Progenitor cell of endocrine pancreas (in vitro differentiated cells): ENCODE results near the gene GPR176. TPM values are rescaled to one million over a fixed set of nuclear protein-coding genes. Genes with fewer than 3 reads are reported as not detected.
A peak's percentile ranks its signal among the peaks of the same experiment; 100 is the strongest.

Experiments used
- DNase-seq: peaks from one replicate; pipeline ENCODE4 v3.0.0; 2021; ENCODE audit warnings: low spot score; ENCODE audit not compliant: unreplicated experiment
- H3K27ac Mint-ChIP-seq: 2 replicates; pipeline ENCODE4 v1.8.0; 2021; ENCODE audit warnings: mild to moderate bottlenecking, moderate library complexity, mixed read lengths
- H3K27me3 Mint-ChIP-seq: 2 replicates; pipeline ENCODE4 v1.8.0; 2021; ENCODE audit warnings: mixed read lengths
- H3K36me3 Mint-ChIP-seq: 2 replicates; pipeline ENCODE4 v1.8.0; 2022; ENCODE audit warnings: mixed read lengths; ENCODE audit not compliant: insufficient read depth
- H3K4me1 Mint-ChIP-seq: 2 replicates; pipeline ENCODE4 v1.8.0; 2021; ENCODE audit warnings: low read depth, mixed read lengths
- H3K4me3 Mint-ChIP-seq: 2 replicates; pipeline ENCODE4 v1.8.0; 2021; ENCODE audit warnings: low read depth, mild to moderate bottlenecking, moderate library complexity, mixed read lengths
- H3K9me3 Mint-ChIP-seq: 2 replicates; pipeline ENCODE4 v1.8.0; 2021; ENCODE audit warnings: low read depth, mixed read lengths
- long read RNA-seq: library from polyadenylated mRNA; unstranded; transcript quantifications from one replicate; pipeline ENCODE4 v2.0.0, GENCODE V29; 2020
- total RNA-seq: library from RNA; stranded (reverse); gene quantifications from 2 replicates; pipeline ENCODE4 v1.2.1, GENCODE V29; 2021
- TF ChIP-seq, protein P1 (sequence below): fragments of 200-600 bp; sonication (generic); IDR thresholded peaks from one replicate; pipeline ENCODE4 v1.5.0; 2021; ENCODE audit warnings: antibody characterized with exemption, mild to moderate bottlenecking; ENCODE audit not compliant: unreplicated experiment

GPR176 gene
- total RNA-seq: 1.0 and 1.1 TPM in 2 replicates
- long read RNA-seq, partial matches to known transcripts: 1 of 1 reads
- long read RNA-seq, other reads (novel, unspliced or antisense): 0 of 1 reads

- TF ChIP-seq, protein P1, sequence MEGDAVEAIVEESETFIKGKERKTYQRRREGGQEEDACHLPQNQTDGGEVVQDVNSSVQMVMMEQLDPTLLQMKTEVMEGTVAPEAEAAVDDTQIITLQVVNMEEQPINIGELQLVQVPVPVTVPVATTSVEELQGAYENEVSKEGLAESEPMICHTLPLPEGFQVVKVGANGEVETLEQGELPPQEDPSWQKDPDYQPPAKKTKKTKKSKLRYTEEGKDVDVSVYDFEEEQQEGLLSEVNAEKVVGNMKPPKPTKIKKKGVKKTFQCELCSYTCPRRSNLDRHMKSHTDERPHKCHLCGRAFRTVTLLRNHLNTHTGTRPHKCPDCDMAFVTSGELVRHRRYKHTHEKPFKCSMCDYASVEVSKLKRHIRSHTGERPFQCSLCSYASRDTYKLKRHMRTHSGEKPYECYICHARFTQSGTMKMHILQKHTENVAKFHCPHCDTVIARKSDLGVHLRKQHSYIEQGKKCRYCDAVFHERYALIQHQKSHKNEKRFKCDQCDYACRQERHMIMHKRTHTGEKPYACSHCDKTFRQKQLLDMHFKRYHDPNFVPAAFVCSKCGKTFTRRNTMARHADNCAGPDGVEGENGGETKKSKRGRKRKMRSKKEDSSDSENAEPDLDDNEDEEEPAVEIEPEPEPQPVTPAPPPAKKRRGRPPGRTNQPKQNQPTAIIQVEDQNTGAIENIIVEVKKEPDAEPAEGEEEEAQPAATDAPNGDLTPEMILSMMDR: no peak
- DNase-seq: peak; percentile 23
- Mint-ChIP-seq H3K27ac (peak within 1 kb of the TSS; percentile 92), H3K9me3 (peaks cover 7% of the 10 kb centered on the region), H3K36me3 (no peaks in the 10 kb centered on the region), H3K4me1 (peaks cover 14% of the 10 kb centered on the region), H3K27me3 (peaks cover 22% of the 10 kb centered on the region), H3K4me3 (peak within 1 kb of the TSS; percentile 85)
These were observed at the start of gene GPR176 for GRCh38 chr15:39919748-39920509. GPR176 (minus strand) TSS chr15:39920266; CDS start chr15:39920026, 240 bp downstream.

GRCh38 chr15:39969002-39969394 lies 48.9 kb upstream of the GPR176 start:
- no peaks in the 10 kb centered on the region for H3K4me1 Mint-ChIP-seq
- TF ChIP-seq, protein P1: no peak
- no peak for DNase-seq
- no peaks in the 10 kb centered on the region for H3K27me3 Mint-ChIP-seq
- no peaks in the 10 kb centered on the region for H3K9me3 Mint-ChIP-seq
- no peak overlapping the region for H3K4me3 Mint-ChIP-seq
- peaks cover 22% of the 10 kb centered on the region for H3K36me3 Mint-ChIP-seq
- no peak overlapping the region for H3K27ac Mint-ChIP-seq

- DNase-seq: no peak
- no peaks in the 10 kb centered on the region for H3K9me3 Mint-ChIP-seq
- TF ChIP-seq, protein P1: no peak
- no peak overlapping the region for H3K4me3 Mint-ChIP-seq
- H3K4me1 Mint-ChIP-seq: no peaks in the 10 kb centered on the region
- H3K27ac Mint-ChIP-seq: no peak overlapping the region
- peaks cover 22% of the 10 kb centered on the region for H3K36me3 Mint-ChIP-seq
- H3K27me3 Mint-ChIP-seq: no peaks in the 10 kb centered on the region
These were observed 48.4 kb upstream of the GPR176 start for GRCh38 chr15:39968273-39969001.

- H3K9me3 Mint-ChIP-seq: no peaks in the 10 kb centered on the region
- H3K36me3 Mint-ChIP-seq: peaks cover 20% of the 10 kb centered on the region
- H3K4me1 Mint-ChIP-seq: no peaks in the 10 kb centered on the region
- no peaks in the 10 kb centered on the region for H3K27me3 Mint-ChIP-seq
- no peak overlapping the region for H3K4me3 Mint-ChIP-seq
- TF ChIP-seq, protein P1: no peak
- DNase-seq: no peak
- H3K27ac Mint-ChIP-seq: no peak overlapping the region
These were observed 46.5 kb upstream of the GPR176 start for GRCh38 chr15:39966521-39966920.

DNA sequence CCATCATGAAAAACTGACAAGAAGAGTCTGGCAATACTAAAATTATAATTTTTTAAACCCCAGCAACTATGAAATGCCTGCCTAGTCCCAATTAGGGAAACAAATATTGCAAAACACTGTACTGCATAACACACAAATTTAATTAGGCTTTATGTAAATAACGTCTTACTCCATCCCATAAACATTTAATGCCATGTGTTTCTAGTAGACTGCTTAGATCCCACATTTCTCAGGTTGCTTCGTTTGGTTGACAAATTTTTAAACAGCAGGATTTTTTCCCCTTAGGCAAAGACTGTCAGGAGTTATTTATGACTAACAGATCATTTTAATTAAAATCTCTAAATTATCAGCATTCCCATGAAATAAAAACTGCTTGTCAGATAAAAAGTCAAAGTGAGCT lies 43.7 kb upstream of the GPR176 start:
- no peaks in the 10 kb centered on the region for H3K4me1 Mint-ChIP-seq
- no peak for DNase-seq
- peaks cover 14% of the 10 kb centered on the region for H3K36me3 Mint-ChIP-seq
- H3K4me3 Mint-ChIP-seq: no peak overlapping the region
- H3K9me3 Mint-ChIP-seq: no peaks in the 10 kb centered on the region
- TF ChIP-seq, protein P1: no peak
- H3K27me3 Mint-ChIP-seq: no peaks in the 10 kb centered on the region
- no peak overlapping the region for H3K27ac Mint-ChIP-seq
